Left lung (tissue), 10 donors: ENCODE data around the gene HDLBP. TPM values are rescaled to one million over a fixed set of nuclear protein-coding genes. Genes with fewer than 3 reads are reported as not detected.

Source experiments
- ATAC-seq: fragments of 200-7000 bp; cut with Tn5 transposase; one replicate; pipeline ENCODE4 v1.9.1; 2020; ENCODE audit warnings: moderate library complexity
- DNase-seq, 4 donors: peaks; one replicate each; pipeline ENCODE4 v3.0.0-alpha.2; 2013 to 2020
- H3K27ac ChIP-seq, 2 donors: fragments of 200-600 bp; sonication (generic) in 1 of 2; one replicate each; pipeline versions ENCODE4 v1.5.0 to v1.8.0; 2020 to 2021
- H3K27me3 ChIP-seq, 2 donors: fragments of 200-600 bp; sonication (generic) in 1 of 2; one replicate each; pipeline versions ENCODE4 v1.5.0 to v1.8.0; 2020 to 2021
- H3K36me3 ChIP-seq, 2 donors: fragments of 200-600 bp; sonication (generic) in 1 of 2; one replicate each; pipeline versions ENCODE4 v1.5.0 to v1.8.0; 2020 to 2021
- H3K4me1 ChIP-seq, 2 donors: fragments of 200-600 bp; one replicate each; pipeline ENCODE4 v1.8.0; 2021
- H3K4me3 ChIP-seq, 2 donors: fragments of 200-600 bp; sonication (generic) in 1 of 2; one replicate each; pipeline versions ENCODE4 v1.5.0 to v1.8.0; 2020 to 2021; ENCODE audit warnings: mild to moderate bottlenecking in 1 of 2
- H3K9me3 ChIP-seq, 2 donors: fragments of 200-600 bp; sonication (generic) in 1 of 2; one replicate each; pipeline versions ENCODE4 v1.5.0 to v1.8.0; 2020 to 2021
- CTCF ChIP-seq, 2 donors: fragments of 200-600 bp; sonication (generic) in 1 of 2; IDR thresholded peaks; one replicate each; pipeline versions ENCODE4 v1.5.0 to v1.8.0; 2021; ENCODE audit warnings: antibody characterized with exemption in 2 of 2
- intact Hi-C, 2 donors: fragments of 100-400 bp; cut with DNase I; formaldehyde crosslinking; loops; one replicate each; pipeline versions ENCODE4 v1.11.2 to v1.14.2; 2022
- polyA plus RNA-seq, 6 donors: library from polyadenylated mRNA; unstranded; fragments of 120-200 nt; gene quantifications; one replicate each; pipeline ENCODE4 v1.2.1, GENCODE V29; 2013; ENCODE audit not compliant: insufficient read length in 6 of 6
- total RNA-seq, 2 donors: library from RNA; stranded (reverse); fragmentation: NEBNext Ultra II Directional; extraction: Animal tissue kit (Norgen Biotek cat#: 25700); gene quantifications; one replicate each; pipeline ENCODE4 v1.2.1, GENCODE V29; 2021
- donor health status: DM: no; HTN: yes; CAD: no.
- donor health status: DM: no; HTN: no; CAD: no.

The HDLBP gene
- total and polyA plus RNA-seq, 8 donors = 369 to 567 (median 401) TPM

GRCh38 chr2:241289053-241289452 lies 26.4 kb downstream of the HDLBP start:
- no peak for TF ChIP-seq CTCF (IDR thresholded peaks at IDR 0.05)
- intact Hi-C loops = no loop called here
- no peaks in the 10 kb centered on the region for H3K9me3 ChIP-seq

DNA sequence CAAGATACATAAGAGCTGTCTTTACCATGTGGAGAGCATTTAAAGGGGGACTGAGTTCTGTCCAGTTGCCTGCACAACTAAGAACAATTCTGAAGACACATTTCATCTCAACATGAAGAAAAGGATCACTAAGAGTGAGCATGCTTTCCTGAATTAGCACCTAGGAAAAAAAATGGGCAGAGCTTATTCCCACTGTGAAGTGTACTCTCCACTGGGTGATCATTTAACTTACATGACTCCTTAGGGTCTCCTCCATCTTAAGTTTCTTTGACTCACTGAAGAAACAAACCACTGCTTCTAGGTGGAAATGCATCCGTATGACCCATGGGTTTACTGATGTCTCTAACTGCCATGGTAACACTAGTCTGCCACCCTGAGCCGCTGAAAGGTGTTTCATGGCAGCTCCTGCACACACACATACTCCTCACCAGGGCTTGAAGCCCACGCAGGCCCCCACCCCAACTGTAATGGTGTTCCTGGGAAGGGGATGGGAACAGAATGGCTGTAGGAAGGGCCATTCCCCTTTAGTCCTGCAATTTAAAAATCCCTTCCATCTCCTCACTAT lies 27.1 kb downstream of the HDLBP start:
- ATAC-seq (no peak), DNase-seq (no peak)
- Histone ChIP-seq H3K36me3 (no peaks in the 10 kb centered on the region), H3K4me1 (peaks cover 0 to 5% of the 10 kb centered on the region in 2 donors), H3K27ac (no peak overlapping the region), H3K27me3 (no peaks in the 10 kb centered on the region), H3K4me3 (no peak overlapping the region), H3K9me3 (no peaks in the 10 kb centered on the region)
- intact Hi-C loops = no loop called here
- no peak for TF ChIP-seq CTCF (IDR thresholded peaks at IDR 0.05)

More at GRCh38 chr2:241289053-241289452, 26.4 kb downstream of the HDLBP start:
- no peaks in the 10 kb centered on the region for H3K27me3 ChIP-seq
- DNase-seq (no peak), ATAC-seq (no peak)
- H3K4me1 ChIP-seq = peaks cover 0 to 5% of the 10 kb centered on the region in 2 donors
- no peak overlapping the region for H3K27ac ChIP-seq
- no peak overlapping the region for H3K4me3 ChIP-seq
- H3K36me3 ChIP-seq = no peaks in the 10 kb centered on the region

DNA sequence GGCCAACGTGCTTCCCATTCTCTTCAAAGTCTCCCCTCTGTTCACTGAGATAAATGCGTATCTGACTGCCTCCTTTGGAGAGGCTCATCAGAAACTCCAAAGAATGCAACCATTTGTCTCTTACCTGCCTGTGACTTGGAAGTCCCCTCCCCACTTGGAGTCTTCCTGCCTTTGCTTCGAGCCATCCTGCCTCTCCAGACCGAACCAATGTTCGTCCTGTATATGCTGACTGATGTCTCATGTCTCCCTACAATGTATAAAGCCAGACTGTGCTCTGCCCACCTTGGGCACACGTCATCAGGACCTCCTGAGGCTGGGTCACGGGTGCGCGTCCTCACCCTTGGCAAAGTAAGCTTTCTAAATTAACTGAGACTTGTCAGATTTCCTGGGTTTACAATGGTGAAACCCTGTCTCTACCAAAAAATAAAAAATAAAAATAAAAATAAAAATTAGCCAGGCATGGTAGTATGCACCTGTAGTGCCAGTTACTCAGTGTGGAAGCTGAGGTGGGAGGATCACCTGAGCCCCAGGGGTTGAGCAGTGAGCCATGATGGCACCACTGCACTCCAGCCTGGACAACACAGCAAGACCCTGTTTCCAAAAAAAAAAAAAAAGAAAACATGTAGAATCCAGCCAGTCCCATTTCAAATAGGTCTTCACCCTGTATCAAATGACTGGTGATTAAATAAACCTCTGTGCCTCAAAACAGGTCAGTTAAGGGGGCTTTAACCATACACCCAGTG lies 29.0 kb downstream of the HDLBP start:
- Histone ChIP-seq H3K4me1 (peaks cover 0 to 9% of the 10 kb centered on the region in 2 donors), H3K27me3 (no peaks in the 10 kb centered on the region), H3K36me3 (no peaks in the 10 kb centered on the region), H3K27ac (no peak overlapping the region), H3K9me3 (no peaks in the 10 kb centered on the region), H3K4me3 (no peak overlapping the region)
- intact Hi-C loops = no loop called here
- ATAC-seq = no peak
- DNase-seq = no peak
- no peak for TF ChIP-seq CTCF (IDR thresholded peaks at IDR 0.05)

GRCh38 chr2:241285596-241285995 lies 29.9 kb downstream of the HDLBP start:
- intact Hi-C loops = no loop called here
- TF ChIP-seq CTCF (IDR thresholded peaks at IDR 0.05) = no peak

GRCh38 chr2:241282555-241282954 lies 32.9 kb downstream of the HDLBP start:
- DNase-seq (no peak), ATAC-seq (no peak)
- Histone ChIP-seq H3K27ac (no peak overlapping the region), H3K36me3 (no peaks in the 10 kb centered on the region), H3K4me1 (peaks cover 8 to 11% of the 10 kb centered on the region in 2 donors), H3K27me3 (no peaks in the 10 kb centered on the region), H3K9me3 (no peaks in the 10 kb centered on the region), H3K4me3 (no peak overlapping the region)
- TF ChIP-seq CTCF (IDR thresholded peaks at IDR 0.05) = no peak
- intact Hi-C loops = no loop called here

More at GRCh38 chr2:241285596-241285995, 29.9 kb downstream of the HDLBP start:
- Histone ChIP-seq H3K27me3 (no peaks in the 10 kb centered on the region), H3K36me3 (no peaks in the 10 kb centered on the region), H3K9me3 (no peaks in the 10 kb centered on the region), H3K27ac (no peak overlapping the region), H3K4me1 (peaks cover 0 to 9% of the 10 kb centered on the region in 2 donors), H3K4me3 (no peak overlapping the region)
- ATAC-seq = no peak
- DNase-seq = no peak
